Endodermal cell (in vitro differentiated cells): Measurements from ENCODE around the gene NRXN3. TPM values are rescaled to one million over a fixed set of nuclear protein-coding genes. Genes with fewer than 3 reads are reported as not detected.
A peak's percentile ranks its signal among the peaks of the same experiment; 100 is the strongest.

Experiments used
- DNase-seq: peaks from one replicate; pipeline ENCODE4 v3.0.0-alpha.2; 2017
- H3K27ac ChIP-seq: 2 replicates; pipeline ENCODE4 v1.5.1; 2013; ENCODE audit warnings: mild to moderate bottlenecking, low read depth, low read length, moderate library complexity
- H3K27me3 ChIP-seq: 2 replicates; pipeline ENCODE4 v1.6.1; 2013; ENCODE audit warnings: mild to moderate bottlenecking, low read length, moderate library complexity; ENCODE audit not compliant: insufficient read depth, control insufficient read depth, poor library complexity, severe bottlenecking
- H3K36me3 ChIP-seq: 2 replicates; pipeline ENCODE4 v1.7.0; 2013; ENCODE audit warnings: mild to moderate bottlenecking, low read length, moderate library complexity; ENCODE audit not compliant: control insufficient read depth, insufficient read depth
- H3K4me1 ChIP-seq: one replicate; pipeline ENCODE4 v1.7.0; 2013; ENCODE audit warnings: low read length; ENCODE audit not compliant: control insufficient read depth, insufficient read depth
- H3K4me3 ChIP-seq: 2 replicates; pipeline ENCODE4 v1.5.1; 2013; ENCODE audit warnings: mild to moderate bottlenecking, low read length, moderate library complexity
- H3K9ac ChIP-seq: 2 replicates; pipeline ENCODE4 v1.6.1; 2013; ENCODE audit warnings: mild to moderate bottlenecking, low read length, moderate library complexity; ENCODE audit not compliant: poor library complexity, severe bottlenecking; ENCODE audit errors: extremely low read depth
- H3K9me3 ChIP-seq: 2 replicates; pipeline ENCODE4 v1.6.1; 2013; ENCODE audit warnings: mild to moderate bottlenecking, low read length, moderate library complexity; ENCODE audit not compliant: control insufficient read depth
- H3K27ac Mint-ChIP-seq: 2 replicates; pipeline ENCODE4 v1.8.0; 2020; ENCODE audit warnings: mixed read lengths
- H3K27me3 Mint-ChIP-seq: 2 replicates; pipeline ENCODE4 v1.8.0; 2021; ENCODE audit warnings: mild to moderate bottlenecking, mixed read lengths; ENCODE audit not compliant: insufficient read depth
- H3K36me3 Mint-ChIP-seq: 2 replicates; pipeline ENCODE4 v1.8.0; 2020; ENCODE audit warnings: low read depth, mixed read lengths
- H3K4me1 Mint-ChIP-seq: 2 replicates; pipeline ENCODE4 v1.8.0; 2020; ENCODE audit warnings: mixed read lengths
- H3K4me3 Mint-ChIP-seq: 2 replicates; pipeline ENCODE4 v1.8.0; 2020; ENCODE audit warnings: mild to moderate bottlenecking, moderate library complexity, mixed read lengths
- H3K9me3 Mint-ChIP-seq: 2 replicates; pipeline ENCODE4 v1.8.0; 2020; ENCODE audit warnings: mild to moderate bottlenecking, mixed read lengths
- WGBS, 2 experiments: methylation state at CpG; one replicate each; pipeline versions ENCODE4 v1.1.5 to v1.1.7; 2013; ENCODE audit warnings: missing lambda C conversion rate in 2 of 2, mixed read lengths in 1 of 2; ENCODE audit not compliant: insufficient coverage in 1 of 2, insufficient read length in 1 of 2; 5-methylcytosine and 5-hydroxymethylcytosine counted together
- total RNA-seq, 2 donors: library from RNA; stranded (reverse); fragmentation: NEBNext Ultra II Directional in 1 of 2; extraction: Animal tissue kit (Norgen Biotek cat#: 25700) in 1 of 2; gene quantifications; 2 replicates in 1 of 2; 3 replicates in 1 of 2; pipeline ENCODE4 v1.2.1, GENCODE V29; 2021
- TF ChIP-seq, protein P1 (sequence below): fragments of 200-600 bp; sonication (generic); conservative IDR thresholded peaks from 2 replicates; pipeline ENCODE4 v1.5.0; 2021; ENCODE audit warnings: antibody characterized with exemption, mild to moderate bottlenecking

NRXN3 gene
- total RNA-seq, 2 donors from 2014 or later: 20.9 to 21.4 TPM

DNA sequence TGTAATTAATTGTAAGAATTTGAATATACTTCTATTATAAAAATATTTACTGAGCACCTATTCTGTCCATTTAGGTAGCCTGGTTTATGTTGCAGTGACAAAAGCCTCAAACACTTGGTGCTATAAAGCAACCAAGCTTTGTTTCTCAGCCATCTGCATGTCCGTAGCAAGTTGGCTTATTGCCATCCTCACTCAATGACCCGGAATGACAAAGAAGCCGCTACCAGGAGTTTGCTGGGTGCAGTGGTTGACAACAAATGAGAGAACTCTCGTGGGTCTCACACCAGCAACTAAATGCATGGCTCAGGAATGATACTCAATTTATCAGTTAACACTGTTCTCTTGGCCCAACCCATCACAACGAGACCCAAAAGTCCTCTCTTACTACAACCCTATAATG, 1488.0 kb downstream of the NRXN3 start:
- Histone ChIP-seq H3K27me3 (no peaks in the 10 kb centered on the region), H3K4me1 (peaks cover 9% of the 10 kb centered on the region), H3K9ac (no peak overlapping the region), H3K36me3 (no peaks in the 10 kb centered on the region), H3K4me3 (no peak overlapping the region), H3K27ac (no peak overlapping the region), H3K9me3 (no peaks in the 10 kb centered on the region)
- Mint-ChIP-seq H3K4me1 (peaks cover 37% of the 10 kb centered on the region), H3K9me3 (peaks cover 4% of the 10 kb centered on the region), H3K27me3 (no peaks in the 10 kb centered on the region), H3K36me3 (no peaks in the 10 kb centered on the region), H3K4me3 (no peak overlapping the region), H3K27ac (no peak overlapping the region)
- TF ChIP-seq, protein P1, sequence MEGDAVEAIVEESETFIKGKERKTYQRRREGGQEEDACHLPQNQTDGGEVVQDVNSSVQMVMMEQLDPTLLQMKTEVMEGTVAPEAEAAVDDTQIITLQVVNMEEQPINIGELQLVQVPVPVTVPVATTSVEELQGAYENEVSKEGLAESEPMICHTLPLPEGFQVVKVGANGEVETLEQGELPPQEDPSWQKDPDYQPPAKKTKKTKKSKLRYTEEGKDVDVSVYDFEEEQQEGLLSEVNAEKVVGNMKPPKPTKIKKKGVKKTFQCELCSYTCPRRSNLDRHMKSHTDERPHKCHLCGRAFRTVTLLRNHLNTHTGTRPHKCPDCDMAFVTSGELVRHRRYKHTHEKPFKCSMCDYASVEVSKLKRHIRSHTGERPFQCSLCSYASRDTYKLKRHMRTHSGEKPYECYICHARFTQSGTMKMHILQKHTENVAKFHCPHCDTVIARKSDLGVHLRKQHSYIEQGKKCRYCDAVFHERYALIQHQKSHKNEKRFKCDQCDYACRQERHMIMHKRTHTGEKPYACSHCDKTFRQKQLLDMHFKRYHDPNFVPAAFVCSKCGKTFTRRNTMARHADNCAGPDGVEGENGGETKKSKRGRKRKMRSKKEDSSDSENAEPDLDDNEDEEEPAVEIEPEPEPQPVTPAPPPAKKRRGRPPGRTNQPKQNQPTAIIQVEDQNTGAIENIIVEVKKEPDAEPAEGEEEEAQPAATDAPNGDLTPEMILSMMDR: no peak
- DNase-seq: no peak
- 72 to 85% methylated on average over 3 to 5 of the region's 5 CpGs for WGBS, 2 experiments

DNA sequence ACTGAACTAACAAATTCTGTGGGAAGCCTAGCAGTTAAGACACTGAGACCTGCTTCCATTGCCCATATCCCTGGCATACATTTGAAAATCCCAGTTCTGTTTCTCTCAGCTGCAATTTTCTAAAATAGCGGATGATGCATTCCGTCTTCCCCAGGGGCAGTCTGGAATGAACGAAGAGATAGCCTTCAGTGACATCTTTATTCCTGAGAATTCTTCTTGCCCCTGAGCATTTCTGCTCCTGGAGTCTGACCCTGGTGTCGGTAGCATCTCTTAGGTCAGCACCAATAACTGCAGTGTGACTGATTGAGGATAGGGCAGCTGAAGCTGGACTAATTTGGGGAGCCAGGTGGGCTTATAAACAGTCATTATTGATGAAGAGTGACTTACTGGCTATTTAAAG, 1488.6 kb downstream of the NRXN3 start:
- Mint-ChIP-seq H3K36me3 (peaks cover 3% of the 10 kb centered on the region), H3K9me3 (peaks cover 4% of the 10 kb centered on the region), H3K27ac (no peak overlapping the region), H3K4me1 (peaks cover 37% of the 10 kb centered on the region), H3K27me3 (no peaks in the 10 kb centered on the region), H3K4me3 (no peak overlapping the region)
- no peak for DNase-seq
- H3K9ac ChIP-seq: no peak overlapping the region
- no peaks in the 10 kb centered on the region for H3K27me3 ChIP-seq
- H3K27ac ChIP-seq: no peak overlapping the region
- no peaks in the 10 kb centered on the region for H3K36me3 ChIP-seq
- no peaks in the 10 kb centered on the region for H3K9me3 ChIP-seq
- WGBS, 2 experiments: 82 to 92% methylated on average over 3 to 4 of the region's 4 CpGs
- TF ChIP-seq, protein P1: no peak
- H3K4me3 ChIP-seq: no peak overlapping the region
- H3K4me1 ChIP-seq: peaks cover 9% of the 10 kb centered on the region

DNA sequence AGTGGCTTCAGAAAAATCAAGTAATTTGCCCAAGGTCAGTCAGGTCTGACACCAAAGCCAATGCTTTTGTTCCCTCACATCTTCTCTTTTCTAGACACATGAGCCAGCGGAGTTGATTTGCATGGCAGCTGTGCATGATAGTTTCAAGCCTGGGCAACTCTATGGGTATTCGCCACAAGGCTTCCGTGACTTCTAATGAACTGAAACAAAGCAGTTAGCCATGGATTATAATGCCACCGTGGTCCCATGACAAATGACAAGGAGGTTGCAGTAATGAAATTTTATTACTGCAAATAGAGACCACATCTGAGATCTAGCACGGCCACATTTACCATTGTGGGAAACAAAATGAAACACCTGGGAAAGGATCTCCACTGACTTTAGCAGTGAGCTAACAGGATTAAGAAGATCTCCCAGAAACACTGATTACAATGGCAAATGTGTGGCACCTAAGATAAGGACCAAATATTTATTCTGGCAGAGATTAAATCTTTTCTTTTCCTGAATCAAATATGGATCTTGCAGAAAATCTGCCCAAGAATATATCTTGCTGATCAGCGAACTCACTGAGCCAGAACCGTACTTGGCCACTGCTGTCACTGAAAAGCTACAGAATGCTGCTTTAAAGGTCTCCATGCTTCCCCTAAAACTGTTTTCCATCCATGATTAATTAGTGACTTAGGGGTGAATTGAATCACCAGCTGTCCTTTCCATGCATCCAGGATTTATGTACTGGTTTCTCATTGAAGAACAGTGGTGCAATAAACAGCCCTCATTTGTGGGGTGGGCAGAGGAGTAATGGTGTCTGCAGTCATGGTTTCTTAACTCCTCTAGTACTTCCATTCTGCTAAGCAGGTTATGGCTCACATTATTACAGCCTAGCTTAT, 1490.1 kb downstream of the NRXN3 start:
- DNase-seq: peak; percentile 42
- H3K9ac ChIP-seq: no peak overlapping the region
- H3K27ac Mint-ChIP-seq: peak overlapping the region; percentile 53
- no peaks in the 10 kb centered on the region for H3K9me3 ChIP-seq
- peaks cover 4% of the 10 kb centered on the region for H3K9me3 Mint-ChIP-seq
- no peaks in the 10 kb centered on the region for H3K36me3 ChIP-seq
- no peaks in the 10 kb centered on the region for H3K27me3 ChIP-seq
- peaks cover 9% of the 10 kb centered on the region for H3K4me1 ChIP-seq
- no peaks in the 10 kb centered on the region for H3K27me3 Mint-ChIP-seq
- H3K27ac ChIP-seq: no peak overlapping the region
- 91 to 92% methylated on average over 7 of the region's 7 CpGs for WGBS, 2 experiments
- H3K4me3 Mint-ChIP-seq: no peak overlapping the region
- H3K4me3 ChIP-seq: peak overlapping the region; percentile 19
- TF ChIP-seq, protein P1: no peak
- H3K4me1 Mint-ChIP-seq: peaks cover 37% of the 10 kb centered on the region
- peaks cover 11% of the 10 kb centered on the region for H3K36me3 Mint-ChIP-seq
